Measurements from ENCODE around the gene RAB40C.
A peak's percentile ranks its signal among the peaks of the same experiment; 100 is the strongest.

Gene RAB40C

GRCh38 chr16:589658-590187 is at the start of gene RAB40C:
Gene RAB40C (plus strand): TSS chr16:590066. CDS start chr16:590292, 226 bp downstream.
- peak; percentile 99 for DNase-seq

GRCh38 chr16:540645-541340 is 49.1 kb upstream of the RAB40C start:
- DNase-seq, result no peak

- no peak for DNase-seq
These were observed 46.3 kb upstream of the RAB40C start for GRCh38 chr16:543301-544164.

- no peak for DNase-seq
These were observed 45.3 kb upstream of the RAB40C start for GRCh38 chr16:544517-544916.

- peak; percentile 66 for DNase-seq
These were observed 42.7 kb upstream of the RAB40C start for GRCh38 chr16:546909-547770.

- no peak for DNase-seq
These were observed 41.3 kb upstream of the RAB40C start for GRCh38 chr16:548586-548985.

GRCh38 chr16:549544-550263 is 40.2 kb upstream of the RAB40C start:
- no peak for DNase-seq

- no peak for DNase-seq
These were observed 38.7 kb upstream of the RAB40C start for GRCh38 chr16:551210-551609.

- no peak for DNase-seq
These were observed 37.7 kb upstream of the RAB40C start for GRCh38 chr16:552171-552570.

GRCh38 chr16:553601-554296 is 36.1 kb upstream of the RAB40C start:
- no peak for DNase-seq

- DNase-seq, result no peak
These were observed 35.6 kb upstream of the RAB40C start for GRCh38 chr16:554297-554621.

- DNase-seq, result no peak
These were observed 35.1 kb upstream of the RAB40C start for GRCh38 chr16:554640-555365.

- DNase-seq, result no peak
These were observed 34.1 kb upstream of the RAB40C start for GRCh38 chr16:555528-556473.

GRCh38 chr16:556474-557173 is 33.2 kb upstream of the RAB40C start:
- DNase-seq, result no peak

GRCh38 chr16:557463-558297 is 32.2 kb upstream of the RAB40C start:
- no peak for DNase-seq

- no peak for DNase-seq
These were observed 31.4 kb upstream of the RAB40C start for GRCh38 chr16:558298-559020.

- DNase-seq, result no peak
These were observed 30.9 kb upstream of the RAB40C start for GRCh38 chr16:559021-559380.

Measured in CD4-positive, alpha-beta T cell treated with Interleukin-6 for 4 hours (primary cell).